GM19324 (cell line): ENCODE results near the gene FCER1G.

Experiments used
- ATAC-seq: cut with Tn5 transposase; IDR thresholded peaks from one replicate; pipeline ENCODE4 v1.9.1; 2021; ENCODE audit warnings: mild to moderate bottlenecking, moderate library complexity; ENCODE audit not compliant: unreplicated experiment, low FRiP score

Gene FCER1G

DNA sequence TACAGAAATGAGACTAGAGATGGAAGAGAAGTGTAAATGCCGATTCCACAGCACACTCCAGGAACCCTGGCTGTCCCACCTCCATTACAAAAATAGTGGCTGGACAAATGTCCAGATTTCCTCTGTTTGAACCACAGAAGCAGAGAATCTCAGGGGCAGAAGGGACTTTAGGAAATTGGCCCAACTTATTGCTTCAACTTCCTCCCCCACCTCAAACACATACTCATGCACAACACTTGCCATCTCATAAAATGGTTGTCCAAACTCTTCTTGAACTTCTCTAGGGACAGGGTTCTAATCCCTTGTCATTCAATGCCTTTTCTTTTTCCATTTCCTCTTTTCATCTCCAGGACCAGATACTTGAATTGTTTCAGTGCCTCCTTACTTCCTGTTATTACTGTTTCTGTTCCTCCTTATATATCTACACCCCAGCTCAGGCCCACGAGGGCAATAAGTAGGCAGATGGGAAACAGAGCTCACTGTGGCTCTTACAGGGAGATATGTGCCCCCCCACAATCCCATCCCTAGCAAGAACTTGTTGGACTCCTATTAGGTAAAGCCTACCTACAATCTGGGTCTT is 29.3 kb upstream of the FCER1G start:
- ATAC-seq = peak; percentile 15

DNA sequence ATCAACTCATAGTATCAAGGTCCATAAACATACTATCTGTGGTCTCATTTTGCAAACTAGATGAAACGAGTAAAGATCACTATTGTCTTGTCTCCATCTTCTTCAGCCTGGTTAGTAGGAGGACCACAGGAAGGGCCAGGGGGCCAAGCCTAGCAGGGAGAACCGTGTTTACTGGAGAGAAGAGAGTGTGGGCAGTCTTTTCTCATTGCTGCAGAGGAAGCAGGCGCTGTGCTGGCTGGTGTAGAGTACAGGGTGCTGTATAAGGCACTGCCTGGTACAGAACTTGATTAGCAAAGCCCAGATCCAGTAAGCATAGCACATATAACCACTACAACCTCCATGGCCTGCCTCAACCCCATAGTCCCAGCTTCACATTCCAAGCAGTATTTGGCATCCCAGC is 27.8 kb upstream of the FCER1G start:
- no peak for ATAC-seq

DNA sequence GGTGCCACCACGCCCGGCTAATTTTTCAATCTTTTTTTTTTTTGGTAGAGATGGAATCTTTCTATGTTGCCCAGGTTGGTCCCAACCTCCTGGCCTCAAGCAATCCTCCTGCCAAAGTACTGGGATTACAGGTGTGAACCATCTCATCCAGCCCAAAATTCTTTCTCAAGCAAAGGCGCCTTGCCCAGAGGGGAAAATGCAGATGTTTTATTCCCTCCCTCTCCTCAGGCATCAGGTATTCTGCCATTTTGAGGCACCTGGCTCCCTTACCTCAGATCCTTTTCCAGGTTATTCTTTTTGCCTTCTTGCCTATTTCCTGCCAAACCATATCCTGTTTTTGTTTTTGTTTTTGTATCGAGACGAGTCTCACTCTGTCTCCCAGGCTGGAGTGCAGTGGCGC is 26.7 kb upstream of the FCER1G start:
- no peak for ATAC-seq

DNA sequence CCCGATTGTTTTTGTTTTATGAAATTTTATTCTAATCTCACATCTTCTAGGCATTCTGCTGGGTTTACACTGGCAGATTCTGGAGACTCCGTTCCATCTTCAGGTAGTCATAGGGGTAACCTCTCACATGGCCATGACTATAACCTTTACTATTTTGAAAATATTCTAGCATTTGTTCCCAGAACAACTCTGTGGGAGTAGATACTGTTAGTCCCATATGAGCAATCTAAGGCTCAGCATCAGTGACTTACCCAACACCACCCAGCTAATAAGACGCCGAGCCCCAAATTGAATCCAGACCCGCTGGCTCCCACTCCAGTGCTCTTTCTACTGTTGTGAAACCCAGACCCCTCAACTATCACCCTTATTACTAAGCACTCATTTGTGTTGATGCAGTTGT is 26.1 kb upstream of the FCER1G start:
- no peak for ATAC-seq

DNA sequence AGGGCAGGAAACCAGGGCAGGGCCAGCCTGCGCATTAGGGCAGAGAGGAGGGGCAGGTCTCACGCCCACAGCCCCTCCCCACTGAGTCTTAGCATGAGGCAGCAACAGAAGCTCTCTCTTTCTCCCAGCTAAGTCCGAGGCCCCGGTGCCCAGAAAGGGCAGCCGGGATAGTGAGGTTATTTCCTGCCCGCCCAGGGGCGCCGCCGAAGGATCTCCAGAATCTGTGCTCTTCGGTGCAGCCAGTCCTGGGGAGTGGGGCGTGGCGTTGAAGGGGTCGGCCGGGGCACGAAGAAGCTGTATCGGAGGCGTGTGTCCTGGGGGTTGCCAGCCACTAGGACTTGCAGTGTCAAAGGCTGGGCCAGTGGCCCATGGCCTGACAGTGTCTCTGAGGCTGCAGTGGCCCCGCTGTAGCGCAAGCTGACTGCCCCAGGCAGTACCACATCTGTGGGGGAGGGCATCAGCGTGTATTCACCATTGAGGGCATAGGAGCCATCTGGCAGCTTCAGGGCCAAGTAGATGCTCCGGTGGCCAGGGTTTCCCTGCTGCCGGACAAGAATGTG is 24.1 kb upstream of the FCER1G start:
- ATAC-seq = no peak

DNA sequence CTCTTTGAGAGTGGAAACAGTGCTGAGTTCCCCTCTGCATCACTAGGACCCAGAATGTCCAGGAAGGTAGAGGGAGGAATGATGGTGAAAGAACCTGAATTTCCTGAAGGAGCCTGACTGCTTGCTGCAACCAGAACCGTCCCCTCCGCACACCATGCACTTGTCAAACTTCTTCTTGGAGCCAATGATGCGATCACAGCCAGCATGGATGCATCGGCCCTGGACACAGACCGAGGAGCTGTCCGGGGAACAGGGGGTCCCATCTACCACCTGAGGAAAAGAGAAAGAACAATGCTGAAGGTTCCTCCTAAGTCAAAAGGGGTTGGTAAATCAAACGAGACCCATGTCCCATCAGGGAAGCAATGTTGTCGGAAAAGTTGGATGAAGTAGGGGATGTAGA is 23.1 kb upstream of the FCER1G start:
- no peak for ATAC-seq

DNA sequence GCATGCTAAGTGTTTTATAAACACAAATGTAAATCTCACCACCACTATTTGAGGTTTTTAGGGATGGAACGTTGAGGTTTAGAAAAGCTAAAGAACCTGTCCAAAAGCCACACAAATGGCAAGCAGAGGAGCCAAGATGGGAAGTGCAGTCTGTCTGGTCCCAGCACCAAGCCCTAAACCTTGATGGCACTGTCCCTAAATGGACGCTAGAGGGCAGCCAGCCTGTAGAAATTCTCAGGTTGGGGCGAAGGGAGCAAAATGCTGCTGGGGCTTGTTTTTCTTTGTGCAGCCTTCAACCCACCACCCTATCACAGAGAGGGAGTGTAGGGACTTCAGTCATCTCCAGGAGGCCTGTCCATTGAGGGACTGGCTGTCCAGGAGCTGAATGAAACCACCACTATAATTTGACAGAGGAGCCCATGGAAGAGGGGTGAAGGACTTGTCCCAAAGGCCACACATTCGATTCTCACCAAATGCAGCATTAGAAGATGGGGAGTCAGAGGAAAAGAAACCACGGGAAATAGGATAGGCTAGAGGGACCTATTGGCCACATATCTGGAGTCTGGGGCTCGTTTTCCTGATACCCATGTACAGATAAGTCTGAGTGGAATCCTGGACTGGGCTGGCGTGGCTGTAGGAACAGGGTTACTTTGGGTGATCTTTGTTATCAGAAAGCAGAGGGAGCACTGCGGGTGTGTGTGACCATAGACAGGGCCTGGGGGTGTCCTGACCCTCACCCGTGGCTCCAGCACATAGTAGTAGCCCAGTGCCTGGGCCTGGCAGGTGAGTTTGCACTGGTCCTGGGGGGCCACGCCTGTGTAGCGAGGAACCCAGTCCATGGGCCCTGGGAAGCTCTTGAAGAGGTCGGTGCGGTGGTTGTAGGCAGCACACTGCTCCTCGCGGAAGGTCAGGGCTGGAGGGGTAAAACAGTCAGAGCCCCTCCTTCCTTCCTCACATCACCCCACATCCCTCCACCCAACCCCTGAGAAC is 22.3 kb upstream of the FCER1G start:
- ATAC-seq = peak; percentile 53

DNA sequence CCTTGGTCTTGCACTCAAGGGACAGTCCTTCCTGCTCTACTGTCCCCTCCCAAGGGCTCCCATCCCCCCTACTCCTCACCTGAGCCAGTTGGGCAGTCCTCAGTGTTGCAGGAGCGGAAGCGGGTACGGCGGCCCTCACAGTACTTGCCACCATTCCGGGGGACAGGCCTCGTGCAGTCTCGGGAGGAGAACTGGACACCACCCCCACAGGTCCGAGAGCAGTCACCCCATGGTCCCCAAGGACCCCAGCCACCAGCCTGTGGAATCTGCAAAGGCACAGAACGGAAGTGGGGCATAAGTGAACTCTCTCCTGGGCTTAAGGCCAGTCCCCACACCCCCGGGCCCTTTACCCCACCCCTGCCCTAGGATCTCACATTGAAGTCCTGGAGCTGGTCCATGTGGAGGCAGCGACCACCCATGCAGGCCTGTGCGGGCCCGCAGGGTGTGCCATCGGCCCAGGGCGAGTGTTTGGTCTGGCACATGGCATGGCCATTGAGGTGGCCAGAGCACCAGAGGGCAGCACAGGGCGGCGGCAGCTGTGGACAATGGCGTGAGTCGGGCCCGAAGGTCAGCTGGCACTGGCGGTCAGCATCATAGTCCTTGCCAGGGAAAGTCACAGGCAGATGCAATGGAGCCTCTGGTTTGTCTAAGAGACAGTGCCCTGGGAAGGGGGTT is 21.4 kb upstream of the FCER1G start:
- ATAC-seq = no peak

DNA sequence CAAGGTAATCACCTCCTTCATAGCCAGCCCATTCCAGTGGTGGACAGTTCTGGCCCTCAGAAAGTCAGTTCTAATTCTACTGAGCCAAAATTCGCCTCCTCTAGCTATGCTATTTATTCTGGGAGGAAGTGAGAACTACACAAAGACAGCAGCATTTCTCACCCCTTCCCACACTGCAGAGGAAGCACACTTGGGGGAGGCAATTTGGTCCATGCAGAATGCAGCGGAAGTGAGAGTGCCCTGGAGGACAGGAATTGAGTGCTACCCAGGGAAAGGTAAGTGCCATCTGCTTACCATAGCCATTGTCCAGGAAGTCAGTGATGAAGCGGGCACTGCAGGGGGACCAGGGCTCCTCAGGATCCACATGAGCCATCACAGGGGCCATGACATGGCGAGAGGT is 19.9 kb upstream of the FCER1G start:
- no peak for ATAC-seq

DNA sequence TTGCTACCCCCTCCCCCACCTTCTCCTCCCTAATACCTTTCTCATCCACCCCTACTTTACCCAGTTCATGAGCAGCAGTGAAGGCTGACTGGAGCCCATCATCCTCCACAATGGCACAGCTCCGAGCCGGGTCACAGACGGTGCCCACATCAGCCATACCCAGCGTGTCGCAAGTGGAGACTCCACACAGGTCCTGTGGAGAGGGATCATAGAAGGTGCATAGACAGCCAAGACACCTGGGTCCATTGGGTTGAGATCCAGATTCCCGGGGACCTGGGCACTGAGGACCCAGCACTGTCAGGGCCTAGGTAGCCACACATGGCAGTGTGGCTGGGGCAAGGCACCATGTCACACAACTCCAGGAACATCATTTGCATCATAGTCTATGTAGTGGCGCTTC is 19.0 kb upstream of the FCER1G start:
- no peak for ATAC-seq

DNA sequence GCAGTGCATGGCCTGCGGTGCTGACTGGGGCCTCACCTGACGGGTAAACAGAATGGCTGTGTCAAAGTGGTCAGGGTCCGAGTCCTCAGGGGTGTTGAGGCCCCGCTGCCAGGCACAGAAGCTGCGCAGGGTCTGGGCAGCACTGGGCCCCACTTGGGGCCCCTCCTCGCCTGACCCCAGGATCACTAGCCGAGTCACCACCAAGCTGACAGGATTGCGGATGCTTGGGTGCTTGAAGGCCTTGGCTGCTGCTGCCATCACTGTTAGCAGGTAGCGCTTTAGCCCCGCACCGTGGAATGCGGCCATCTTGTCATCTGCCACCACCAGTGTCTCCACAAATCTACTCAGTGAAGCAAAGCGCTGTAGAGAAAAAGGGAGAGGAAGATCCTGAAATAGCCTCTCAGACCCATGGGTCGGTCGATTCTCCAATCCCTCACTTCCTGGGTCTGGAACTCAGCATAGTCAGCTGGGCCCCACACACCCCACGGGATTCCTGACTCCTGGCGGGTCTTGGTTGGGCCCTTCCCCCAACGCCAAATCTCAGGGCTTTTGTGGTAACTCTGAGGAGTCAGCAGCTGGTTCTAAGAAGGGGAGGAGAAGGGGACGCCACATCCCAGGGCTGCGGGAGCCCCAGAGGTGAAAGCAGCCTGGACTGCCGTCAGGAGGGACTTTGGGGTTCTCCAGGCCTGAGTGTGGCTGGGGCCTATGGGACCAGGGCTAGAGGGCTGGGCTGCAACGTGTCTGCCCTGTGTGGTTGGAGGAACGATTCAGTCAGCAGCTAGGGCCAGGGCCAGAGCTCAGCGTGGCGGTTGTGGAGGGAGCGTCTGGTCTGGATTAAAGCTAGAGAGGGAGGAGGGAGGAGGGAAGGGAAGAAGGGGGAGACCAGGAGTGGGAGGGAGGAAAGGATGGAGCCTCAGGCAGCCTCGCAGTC is 18.3 kb upstream of the FCER1G start:
- ATAC-seq = no peak

DNA sequence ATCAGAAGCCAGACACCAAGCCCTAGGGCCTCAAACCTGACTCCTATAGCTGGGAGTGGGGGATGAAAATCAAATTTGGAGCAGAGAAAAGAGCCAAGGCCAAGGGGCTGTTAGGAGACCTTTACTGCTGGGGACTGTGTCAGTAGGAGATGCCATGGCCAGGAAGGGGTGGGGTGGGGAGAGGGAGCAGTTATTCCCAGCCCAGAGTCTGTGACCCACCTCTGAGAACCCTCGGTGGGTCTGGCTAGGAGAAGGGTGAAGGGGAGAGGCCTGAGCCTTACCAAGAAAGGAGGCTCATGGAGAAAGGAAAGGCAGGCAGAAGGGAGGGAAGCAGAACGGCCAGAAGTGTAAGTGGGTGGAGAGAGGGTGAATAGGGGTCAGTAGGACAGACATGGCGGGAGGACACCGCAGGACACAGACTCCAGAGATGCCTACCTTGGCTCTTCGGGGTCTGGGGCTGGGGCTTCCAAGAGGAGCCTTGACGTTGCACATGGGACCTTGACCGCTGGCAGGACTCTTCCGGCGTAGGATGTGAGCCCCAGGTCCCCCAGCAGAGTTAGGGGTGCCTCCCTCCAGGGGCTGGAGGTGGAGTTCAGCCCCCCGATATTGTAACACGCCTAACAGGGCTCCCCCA is 17.4 kb upstream of the FCER1G start:
- ATAC-seq = no peak

DNA sequence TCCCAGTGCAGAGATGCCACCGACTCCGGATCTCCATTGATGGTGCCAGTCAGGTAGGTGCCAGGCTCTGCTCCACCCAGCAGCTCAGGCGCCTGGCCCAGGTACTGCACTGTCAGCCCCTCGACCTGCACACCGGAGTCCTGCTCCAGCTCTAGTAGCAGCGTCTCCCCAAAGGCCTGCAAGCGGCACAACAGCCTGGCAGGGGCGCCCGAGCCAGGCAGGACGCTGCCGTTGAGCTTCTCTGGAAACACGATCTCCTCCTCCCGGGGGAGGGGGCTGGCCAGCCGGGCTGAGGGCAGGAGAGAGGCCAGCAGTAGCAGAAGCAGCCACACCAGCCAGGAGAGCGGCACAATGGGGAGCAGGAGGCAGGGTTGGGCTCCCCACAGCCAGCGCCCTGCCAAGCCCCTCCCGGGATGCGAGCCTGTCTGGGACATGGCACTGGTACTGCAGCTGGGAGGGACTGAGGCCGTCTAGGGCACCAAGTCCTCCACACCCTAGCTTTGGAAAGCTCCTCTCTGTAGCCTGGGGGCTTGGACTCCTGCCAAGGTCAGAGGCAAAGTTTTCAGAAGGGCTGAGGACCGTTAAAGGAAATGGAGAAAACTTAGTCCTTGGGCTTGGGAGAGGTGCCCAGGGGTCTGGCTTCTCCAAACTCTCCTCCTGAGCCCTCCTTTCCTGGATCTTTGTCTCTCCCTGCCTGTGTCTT is 16.8 kb upstream of the FCER1G start:
- no peak for ATAC-seq

DNA sequence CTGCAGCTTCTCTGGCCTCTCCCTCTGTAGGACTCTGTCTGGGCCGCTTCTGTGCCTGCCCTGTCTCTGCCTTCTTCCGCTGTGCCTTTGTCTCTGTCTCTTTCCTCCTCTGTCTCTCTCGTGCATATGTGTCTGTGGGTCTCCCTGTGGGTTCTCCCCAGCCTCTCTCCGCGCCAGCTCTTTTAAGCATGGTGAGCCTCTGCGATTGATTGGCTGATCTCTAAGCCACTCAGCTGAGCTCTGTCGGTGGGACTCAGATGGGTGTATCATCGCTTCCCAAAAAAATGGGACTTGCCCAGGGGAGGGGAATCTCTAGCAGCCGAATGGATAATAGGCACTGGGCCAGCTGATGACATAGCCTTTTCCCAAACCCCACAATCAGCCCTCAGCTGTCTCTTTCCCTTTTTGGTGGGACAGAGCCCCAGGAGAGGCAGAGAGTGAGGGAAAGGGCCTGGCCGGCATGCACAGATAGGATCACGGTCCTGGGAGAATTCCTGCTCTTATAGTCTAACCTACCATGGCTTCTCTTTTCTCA is 16.1 kb upstream of the FCER1G start, which contains the start of gene ADAMTS4:
TSS of gene ADAMTS4 (minus strand) at position 158 of the 535 bp plus-strand sequence. CDS start 427 bp downstream, outside the sequence.
- ATAC-seq = no peak

DNA sequence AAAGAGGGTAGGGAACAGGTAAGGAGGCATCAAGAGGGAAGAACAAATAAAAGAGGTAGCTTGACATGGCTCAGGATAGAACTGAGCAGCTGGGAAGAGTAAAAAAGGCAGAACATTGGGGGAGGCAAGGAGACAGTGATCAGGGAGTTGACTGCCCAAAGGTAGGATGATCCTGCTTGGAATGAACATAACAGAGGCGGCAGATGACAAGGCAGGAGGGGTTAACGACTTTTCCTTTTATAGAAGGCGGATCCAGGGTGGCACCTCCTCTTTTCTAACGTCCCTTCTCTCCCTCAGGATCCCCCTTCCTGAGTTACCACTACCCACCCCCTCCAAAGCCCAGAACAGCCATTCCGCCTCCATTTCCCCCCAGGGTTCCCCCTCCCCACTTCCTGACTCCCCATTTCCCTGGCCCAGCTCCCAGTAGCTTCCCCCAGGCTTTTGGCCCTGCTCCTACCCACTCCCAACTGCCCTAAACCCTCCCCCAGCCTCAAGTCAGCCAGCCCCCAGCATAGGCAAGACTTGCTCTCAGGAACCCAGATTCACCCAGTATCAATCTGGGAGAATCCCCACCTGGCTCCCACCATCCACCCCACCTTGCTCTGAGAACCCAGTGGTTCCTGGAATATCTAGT is 15.5 kb upstream of the FCER1G start:
- no peak for ATAC-seq

DNA sequence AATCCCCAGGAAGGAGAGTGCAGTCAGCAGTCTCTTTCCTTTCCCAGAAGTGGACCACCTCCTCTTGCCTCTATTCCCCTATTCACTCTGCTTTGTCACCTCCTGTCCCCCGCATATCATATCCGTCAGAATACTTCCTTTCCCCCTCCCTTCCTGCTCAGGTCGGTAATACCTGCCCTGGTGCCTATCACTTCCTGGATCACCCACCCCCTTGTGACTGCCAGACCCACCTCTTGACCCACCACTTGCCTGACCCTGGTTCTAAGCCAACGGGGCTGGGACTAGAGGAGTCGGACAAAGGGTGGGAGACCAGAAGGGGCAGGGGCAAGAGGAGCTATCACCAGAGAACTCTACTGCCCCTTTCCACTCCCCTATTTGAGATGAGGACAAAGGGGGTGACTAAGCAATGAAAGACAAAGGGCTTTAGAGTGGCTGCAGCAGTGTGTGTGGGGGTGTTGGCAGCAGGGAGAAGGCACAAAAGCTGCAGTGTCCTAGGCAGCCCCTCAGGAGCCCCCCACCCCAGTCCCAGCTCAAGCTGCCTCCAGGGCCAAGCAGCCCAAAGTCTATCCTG is 14.6 kb upstream of the FCER1G start:
- ATAC-seq = no peak

DNA sequence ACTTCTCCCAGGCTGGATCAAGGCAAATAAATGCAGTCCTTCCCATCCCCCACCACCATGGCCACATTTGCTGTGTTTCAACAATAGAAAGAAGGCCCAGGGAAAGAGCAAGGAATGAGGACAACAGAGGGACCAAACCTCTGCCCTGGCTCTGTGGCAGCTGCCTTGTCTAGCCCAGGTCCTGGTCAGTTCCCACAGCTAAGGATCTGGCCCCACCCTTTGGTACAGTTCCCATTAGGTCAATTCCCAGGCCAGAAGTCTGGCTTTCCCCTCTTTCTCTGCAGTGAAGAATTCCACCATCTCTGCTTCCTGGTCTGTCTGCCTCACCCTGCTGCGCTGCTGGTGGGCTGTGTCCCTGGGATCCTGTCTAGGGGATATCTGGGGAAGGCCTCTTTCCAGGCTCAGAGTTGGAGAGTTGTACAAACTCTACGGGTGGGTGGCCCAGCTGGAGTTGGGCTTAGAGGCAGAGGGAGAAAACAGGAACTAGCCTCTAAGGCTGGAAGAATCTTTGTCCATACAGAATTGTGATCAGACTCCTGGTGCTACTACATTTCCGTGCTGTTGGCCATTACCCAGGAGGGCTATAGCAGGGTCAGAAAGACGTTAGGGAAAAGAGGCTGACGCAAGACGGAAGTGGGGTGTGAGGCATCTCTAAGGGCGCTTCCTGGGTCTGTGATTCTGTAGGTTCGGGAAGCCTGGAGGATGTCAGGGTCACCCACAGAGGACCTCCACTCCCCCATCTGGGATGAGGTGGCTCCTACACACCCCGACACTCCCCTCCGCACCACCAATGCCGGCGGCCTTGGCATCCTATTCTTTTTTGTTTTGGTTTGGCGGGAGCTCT is 13.9 kb upstream of the FCER1G start:
- ATAC-seq = no peak
